22Rv1 (cell line): ENCODE data around the gene NRXN3.

ENCODE experiments used
- H3K27ac ChIP-seq: fragments of 450-650 bp; 2 replicates; pipeline ENCODE4 v1.5.1; 2017
- ZFX ChIP-seq: fragments of 450-650 bp; IDR thresholded peaks from 2 replicates; pipeline ENCODE4 v1.6.1; 2017; ENCODE audit warnings: antibody characterized with exemption, borderline replicate concordance
- TF ChIP-seq, protein P1 (sequence below): fragments of 450-650 bp; IDR thresholded peaks from 2 replicates; pipeline ENCODE4 v1.5.1; 2017; ENCODE audit warnings: mild to moderate bottlenecking

NRXN3 gene

DNA sequence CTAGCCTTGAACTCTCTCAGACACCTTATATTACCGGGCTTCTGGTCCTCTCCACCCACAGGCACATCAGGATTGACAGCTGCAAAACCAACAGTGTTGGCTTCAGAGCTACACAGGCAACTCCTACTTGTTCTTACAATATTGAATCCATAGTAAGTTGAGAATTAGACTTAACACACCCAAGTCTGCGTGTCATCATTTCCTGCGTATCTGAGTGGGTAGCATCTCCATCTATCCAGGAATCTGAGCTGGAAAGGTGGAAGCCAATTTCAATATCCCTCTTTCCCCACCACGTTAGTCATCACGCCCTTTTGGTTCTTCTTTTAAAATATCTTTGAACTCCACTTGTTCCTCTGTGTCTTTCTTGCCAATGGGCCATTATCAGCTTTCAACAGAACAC lies 37.2 kb downstream of the NRXN3 start:
- no peak overlapping the region for H3K27ac ChIP-seq
- TF ChIP-seq, protein P1, sequence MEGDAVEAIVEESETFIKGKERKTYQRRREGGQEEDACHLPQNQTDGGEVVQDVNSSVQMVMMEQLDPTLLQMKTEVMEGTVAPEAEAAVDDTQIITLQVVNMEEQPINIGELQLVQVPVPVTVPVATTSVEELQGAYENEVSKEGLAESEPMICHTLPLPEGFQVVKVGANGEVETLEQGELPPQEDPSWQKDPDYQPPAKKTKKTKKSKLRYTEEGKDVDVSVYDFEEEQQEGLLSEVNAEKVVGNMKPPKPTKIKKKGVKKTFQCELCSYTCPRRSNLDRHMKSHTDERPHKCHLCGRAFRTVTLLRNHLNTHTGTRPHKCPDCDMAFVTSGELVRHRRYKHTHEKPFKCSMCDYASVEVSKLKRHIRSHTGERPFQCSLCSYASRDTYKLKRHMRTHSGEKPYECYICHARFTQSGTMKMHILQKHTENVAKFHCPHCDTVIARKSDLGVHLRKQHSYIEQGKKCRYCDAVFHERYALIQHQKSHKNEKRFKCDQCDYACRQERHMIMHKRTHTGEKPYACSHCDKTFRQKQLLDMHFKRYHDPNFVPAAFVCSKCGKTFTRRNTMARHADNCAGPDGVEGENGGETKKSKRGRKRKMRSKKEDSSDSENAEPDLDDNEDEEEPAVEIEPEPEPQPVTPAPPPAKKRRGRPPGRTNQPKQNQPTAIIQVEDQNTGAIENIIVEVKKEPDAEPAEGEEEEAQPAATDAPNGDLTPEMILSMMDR: no peak
- TF ChIP-seq ZFX: no peak

DNA sequence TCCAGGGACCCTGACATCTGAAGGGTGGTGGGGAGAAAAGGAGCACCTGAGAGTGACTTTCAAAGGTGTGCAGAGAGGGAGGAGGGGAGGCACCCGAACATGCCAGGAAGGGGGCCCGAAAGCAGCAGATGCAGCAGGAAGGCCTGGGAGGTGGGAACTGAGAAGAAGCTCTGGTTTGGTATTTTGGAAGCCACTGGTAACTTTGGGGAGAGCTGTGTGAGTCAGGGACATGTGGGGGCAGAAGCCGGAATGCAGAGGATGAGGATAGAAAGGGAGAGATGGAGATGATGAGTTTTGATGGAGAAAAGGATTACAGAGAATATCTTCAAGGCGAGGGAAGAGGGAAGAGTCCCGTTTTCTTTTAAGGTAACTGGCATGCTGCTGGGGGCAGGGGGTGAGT lies 50.1 kb downstream of the NRXN3 start:
- no peak overlapping the region for H3K27ac ChIP-seq
- TF ChIP-seq, protein P1: no peak
- no peak for TF ChIP-seq ZFX

DNA sequence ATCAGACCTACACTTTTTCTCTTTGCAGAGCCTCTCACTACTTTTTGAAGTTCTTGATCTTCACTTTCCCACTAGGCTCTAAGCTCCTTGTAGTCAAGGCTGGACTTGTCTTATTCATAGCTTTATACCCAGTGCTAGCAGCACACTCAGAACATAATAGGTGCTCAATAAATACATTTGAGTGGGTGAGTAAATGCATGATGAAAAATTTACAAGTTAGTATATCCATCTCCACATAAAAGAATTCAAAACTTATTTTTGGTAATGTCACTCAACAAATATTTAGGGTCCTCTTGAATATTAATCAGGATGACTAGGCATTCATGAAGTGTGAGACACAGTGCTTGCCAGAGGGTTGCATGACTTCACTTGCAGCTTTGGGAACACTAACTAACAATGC lies 52.6 kb downstream of the NRXN3 start:
- no peak overlapping the region for H3K27ac ChIP-seq
- no peak for TF ChIP-seq ZFX
- TF ChIP-seq, protein P1: no peak

DNA sequence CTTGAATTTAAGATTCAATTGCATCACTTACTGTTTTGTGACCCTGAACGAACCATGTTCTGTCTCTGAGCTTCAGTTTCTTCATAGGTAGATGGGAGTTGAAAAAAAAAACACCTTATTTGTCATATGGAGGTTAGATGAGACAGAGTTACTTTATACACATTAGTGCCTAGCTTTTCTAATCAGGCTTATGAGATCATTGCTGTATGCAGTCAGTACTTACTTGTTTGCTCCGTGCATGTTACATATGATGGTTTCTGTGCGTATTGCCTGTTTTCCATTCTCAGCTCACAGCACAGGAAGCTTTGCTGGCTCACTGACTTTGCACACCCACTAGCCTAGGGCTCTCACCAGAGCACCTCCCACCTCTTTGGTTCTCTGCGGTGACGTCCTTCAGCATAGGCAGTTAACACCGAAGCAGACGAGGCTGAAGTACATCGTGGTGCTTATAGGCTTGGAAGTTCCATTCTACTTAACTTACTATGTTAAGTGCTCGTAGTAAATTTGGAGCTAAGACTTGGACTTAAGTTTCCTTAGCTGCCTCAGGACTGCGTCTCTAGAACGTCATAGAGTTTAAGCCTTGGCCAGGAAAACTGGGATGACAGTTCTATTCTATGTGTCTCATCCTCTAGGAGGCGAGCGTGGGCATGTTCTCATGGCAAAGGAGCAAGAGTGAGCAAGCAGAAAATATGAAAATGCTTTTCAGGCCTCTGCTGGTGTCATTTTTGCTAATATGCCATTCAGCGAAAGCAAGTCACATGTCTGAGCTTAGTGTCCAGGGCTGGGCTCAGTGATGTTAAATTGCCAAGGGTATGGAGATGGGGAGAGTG lies 57.3 kb downstream of the NRXN3 start:
- TF ChIP-seq ZFX: no peak
- TF ChIP-seq, protein P1: peak; percentile 36
- no peak overlapping the region for H3K27ac ChIP-seq

DNA sequence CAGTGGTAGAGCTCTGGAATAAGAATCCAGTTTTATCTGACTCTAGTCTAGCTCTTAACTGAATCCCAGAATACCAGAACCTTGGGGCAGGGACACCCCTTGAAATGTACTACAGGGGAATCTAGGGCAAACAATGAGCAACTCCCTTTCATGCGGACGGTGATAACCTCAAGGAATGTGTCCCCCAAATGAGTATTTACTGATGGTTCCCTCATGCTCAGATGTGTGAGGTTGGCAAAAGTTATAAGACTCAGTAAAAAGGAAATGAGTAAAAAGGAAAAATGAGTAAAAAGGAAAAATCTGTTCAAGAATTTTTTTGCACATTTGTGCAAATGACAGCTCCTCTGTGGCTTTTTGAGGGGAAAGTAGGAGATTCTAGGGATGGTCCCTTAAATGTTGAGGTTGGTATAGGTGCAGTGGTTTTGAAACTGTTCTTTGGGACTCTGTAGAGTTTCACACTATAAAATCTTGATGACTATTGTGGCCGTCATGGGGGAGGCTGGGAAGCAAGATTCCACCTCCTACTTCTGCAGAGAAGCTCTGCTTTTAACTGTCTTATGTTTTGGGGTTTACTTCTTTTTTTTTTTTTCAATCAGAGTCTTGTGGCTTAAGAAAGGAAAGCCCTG lies 58.6 kb downstream of the NRXN3 start:
- no peak overlapping the region for H3K27ac ChIP-seq
- TF ChIP-seq, protein P1: no peak
- no peak for TF ChIP-seq ZFX

DNA sequence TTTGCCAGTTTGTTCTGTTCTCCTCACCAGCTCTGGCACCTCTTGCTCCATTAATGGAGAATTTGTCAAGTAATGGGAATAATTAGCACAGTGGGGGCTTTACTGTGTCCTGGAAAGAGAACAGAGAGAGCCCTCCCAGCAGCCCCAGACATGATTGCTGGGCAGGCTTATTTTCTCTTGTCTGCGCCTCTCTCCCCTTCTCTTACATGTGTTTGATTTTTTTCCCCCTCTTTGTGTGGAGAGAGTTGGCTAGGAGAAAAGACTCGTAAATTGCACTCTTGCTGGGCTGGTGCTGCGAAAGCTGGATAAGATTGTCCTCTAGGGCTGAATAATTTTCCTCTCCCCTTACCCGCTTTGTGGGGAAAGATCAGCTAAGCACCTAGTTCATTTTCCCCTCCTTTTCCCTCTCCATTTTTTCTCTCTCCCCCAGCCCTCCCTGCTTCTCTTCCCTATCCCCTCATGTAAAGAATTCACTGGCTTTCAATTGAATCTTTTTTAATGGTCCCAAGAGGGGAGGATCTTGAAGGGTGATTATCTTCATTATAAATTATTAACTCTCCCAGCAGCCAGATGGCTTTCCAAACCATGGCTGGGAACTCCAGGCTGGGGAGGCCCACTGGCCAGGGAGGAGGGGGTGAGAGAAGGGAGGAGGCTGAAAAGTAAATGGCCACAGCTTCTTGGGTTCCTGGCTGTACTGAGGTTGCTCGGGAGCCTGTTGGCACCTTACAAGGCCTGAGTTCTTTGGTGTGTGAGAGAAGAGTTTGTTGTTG lies 62.2 kb downstream of the NRXN3 start:
- TF ChIP-seq, protein P1: no peak
- TF ChIP-seq ZFX: no peak
- H3K27ac ChIP-seq: no peak overlapping the region
